Karpas-422 (cell line): Measurements from ENCODE around the gene CHRNE. TPM values are rescaled to one million over a fixed set of nuclear protein-coding genes. Genes with fewer than 3 reads are reported as not detected.

Source experiments
- total RNA-seq: library from RNA; depleted of rRNA; stranded (reverse); fragments of >200 nt; shearing (Covaris generic); gene quantifications from 2 replicates; pipeline ENCODE4 v1.2.3, GENCODE V29; 2014; ENCODE audit warnings: low replicate concordance; rRNA removed

CHRNE gene
- total RNA-seq, 1 experiment from 2014 or later: 0.11 TPM

Other genes starting within 250 kb of the CHRNE start
- gene PELP1, start 199.0 kb downstream of the CHRNE start, total RNA-seq: 27.7 and 34.6 TPM in 2 replicates
- gene ARRB2, start 192.5 kb downstream of the CHRNE start, total RNA-seq: 19.1 and 53.9 TPM in 2 replicates
- 20.3 and 21.0 TPM in 2 replicates for gene MED11, start 171.7 kb downstream of the CHRNE start, total RNA-seq
- not detected in 2 replicates for gene ZMYND15, start 163.3 kb downstream of the CHRNE start, total RNA-seq
- 1.3 and 2.2 TPM in 2 replicates for gene CXCL16, start 163.2 kb downstream of the CHRNE start, total RNA-seq
- not detected in 2 replicates for gene TM4SF5, start 131.2 kb downstream of the CHRNE start, total RNA-seq
- gene VMO1, start 116.7 kb downstream of the CHRNE start, total RNA-seq: not detected in 2 replicates
- not detected in 2 replicates for gene GLTPD2, start 114.1 kb downstream of the CHRNE start, total RNA-seq
- 118 and 168 TPM in 2 replicates for gene PSMB6, start 106.9 kb downstream of the CHRNE start, total RNA-seq
- gene PLD2, start 95.9 kb downstream of the CHRNE start, total RNA-seq: 13.1 and 23.3 TPM in 2 replicates
- 28.7 and 56.6 TPM in 2 replicates for gene MINK1, start 69.8 kb downstream of the CHRNE start, total RNA-seq
- 0.26 and 0.43 TPM in 2 replicates for gene C17orf107, start 3.6 kb downstream of the CHRNE start, total RNA-seq
- not detected in 2 replicates for gene GP1BA, start 29.2 kb upstream of the CHRNE start, total RNA-seq
- 79.0 and 79.1 TPM in 2 replicates for gene SLC25A11, start 36.9 kb upstream of the CHRNE start, total RNA-seq
- 49.9 and 50.5 TPM in 2 replicates for gene RNF167, start 37.2 kb upstream of the CHRNE start, total RNA-seq
- 748 and 1,567 TPM in 2 replicates for gene PFN1, start 45.4 kb upstream of the CHRNE start, total RNA-seq
- 31.1 and 31.6 TPM in 2 replicates for gene ENO3, start 48.0 kb upstream of the CHRNE start, total RNA-seq
- gene SPAG7, start 64.7 kb upstream of the CHRNE start, total RNA-seq: 24.6 and 40.7 TPM in 2 replicates
- 9.5 and 15.6 TPM in 2 replicates for gene CAMTA2, start 84.6 kb upstream of the CHRNE start, total RNA-seq
- gene INCA1, start 94.4 kb upstream of the CHRNE start, total RNA-seq: not detected in 2 replicates
- 10.2 and 19.0 TPM in 2 replicates for gene KIF1C, start 94.9 kb upstream of the CHRNE start, total RNA-seq
- not detected in 2 replicates for gene SLC52A1, start 132.3 kb upstream of the CHRNE start, total RNA-seq
- 0.63 and 0.72 TPM in 2 replicates for gene ZFP3, start 175.4 kb upstream of the CHRNE start, total RNA-seq
- gene ZNF232, start 208.8 kb upstream of the CHRNE start, total RNA-seq: 11.3 and 19.7 TPM in 2 replicates
- gene USP6, start 212.9 kb upstream of the CHRNE start, total RNA-seq: not detected in 2 replicates